Mucosa of stomach (tissue), 1 donor: ENCODE data around the gene UCN2.

Experiments used
- H3K27me3 ChIP-seq: one replicate; pipeline ENCODE4 v1.7.0; 2013; ENCODE audit warnings: mild to moderate bottlenecking, low read length; ENCODE audit not compliant: control insufficient read depth, insufficient read depth
- H3K36me3 ChIP-seq: one replicate; pipeline ENCODE4 v1.7.0; 2013; ENCODE audit warnings: low read length; ENCODE audit not compliant: control insufficient read depth, insufficient read depth
- H3K4me1 ChIP-seq: one replicate; pipeline ENCODE4 v1.7.0; 2013; ENCODE audit warnings: mild to moderate bottlenecking, low read length; ENCODE audit not compliant: control insufficient read depth, insufficient read depth
- H3K4me3 ChIP-seq: one replicate; pipeline ENCODE4 v1.7.0; 2013; ENCODE audit warnings: low read length
- H3K9ac ChIP-seq: one replicate; pipeline ENCODE4 v1.7.0; 2013; ENCODE audit warnings: mild to moderate bottlenecking, low read length, moderate library complexity
- H3K9me3 ChIP-seq: one replicate; pipeline ENCODE4 v1.7.0; 2013; ENCODE audit warnings: mild to moderate bottlenecking, low read length, moderate library complexity; ENCODE audit not compliant: control insufficient read depth
- donor health status: Pancreatic carcinoma.

The UCN2 gene

GRCh38 chr3:48567090-48567489 is 3.5 kb upstream of the UCN2 start:
- no peak overlapping the region for H3K4me3 ChIP-seq
- no peaks in the 10 kb centered on the region for H3K4me1 ChIP-seq
- H3K36me3 ChIP-seq = no peaks in the 10 kb centered on the region
- no peaks in the 10 kb centered on the region for H3K9me3 ChIP-seq
- H3K27me3 ChIP-seq = no peaks in the 10 kb centered on the region
- no peak overlapping the region for H3K9ac ChIP-seq

GRCh38 chr3:48566401-48566760 is 2.8 kb upstream of the UCN2 start:
- H3K4me3 ChIP-seq = no peak overlapping the region
- no peaks in the 10 kb centered on the region for H3K27me3 ChIP-seq
- no peaks in the 10 kb centered on the region for H3K36me3 ChIP-seq
- H3K9me3 ChIP-seq = no peaks in the 10 kb centered on the region
- H3K9ac ChIP-seq = no peak overlapping the region
- peaks cover under 1% of the 10 kb centered on the region for H3K4me1 ChIP-seq

DNA sequence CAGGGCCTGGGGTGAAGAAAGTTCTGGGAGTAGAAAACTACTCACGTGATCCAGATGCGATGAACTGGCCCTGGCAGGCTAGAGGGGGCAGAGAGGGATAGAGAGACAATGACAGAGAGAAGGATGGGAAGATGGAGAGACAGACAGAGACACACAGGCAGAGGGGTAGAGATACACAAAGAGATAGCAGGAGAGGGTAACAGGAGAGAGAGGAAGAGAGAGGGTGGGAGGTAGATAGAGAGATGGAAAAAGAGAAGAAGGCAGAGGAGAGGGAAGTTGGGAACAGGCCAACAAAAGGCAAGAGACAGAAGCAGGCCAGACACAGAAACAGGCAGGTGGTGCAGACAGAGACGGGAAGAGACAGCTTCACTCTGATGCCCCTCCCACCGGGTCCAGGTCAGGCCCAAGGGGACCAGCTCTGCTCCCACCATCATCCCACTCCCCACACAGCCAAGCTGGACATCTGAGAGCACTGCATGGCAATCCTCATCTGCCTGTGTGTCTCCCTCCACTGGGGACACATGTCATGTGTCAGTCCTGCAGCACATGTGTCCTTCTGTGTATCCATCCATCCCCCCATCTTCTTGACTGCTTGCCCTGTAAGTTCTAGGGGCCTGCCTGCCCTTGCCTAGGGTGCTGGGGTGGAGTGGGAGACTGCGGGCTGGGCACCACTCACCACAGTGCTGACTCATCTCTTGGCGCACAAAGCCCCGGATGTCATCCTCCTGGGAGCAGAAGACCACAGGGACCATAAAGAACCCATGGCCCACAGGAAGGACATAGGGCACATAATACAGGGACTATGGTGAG is 2.2 kb upstream of the UCN2 start:
- Histone ChIP-seq H3K4me3 (no peak overlapping the region), H3K36me3 (no peaks in the 10 kb centered on the region), H3K9me3 (no peaks in the 10 kb centered on the region), H3K4me1 (peaks cover 6% of the 10 kb centered on the region), H3K9ac (no peak overlapping the region), H3K27me3 (no peaks in the 10 kb centered on the region)

- no peak overlapping the region for H3K4me3 ChIP-seq
- no peaks in the 10 kb centered on the region for H3K27me3 ChIP-seq
- peaks cover 10% of the 10 kb centered on the region for H3K4me1 ChIP-seq
- no peaks in the 10 kb centered on the region for H3K36me3 ChIP-seq
- H3K9ac ChIP-seq = no peak overlapping the region
- no peaks in the 10 kb centered on the region for H3K9me3 ChIP-seq
These were observed 1.6 kb upstream of the UCN2 start for GRCh38 chr3:48565186-48565585.

DNA sequence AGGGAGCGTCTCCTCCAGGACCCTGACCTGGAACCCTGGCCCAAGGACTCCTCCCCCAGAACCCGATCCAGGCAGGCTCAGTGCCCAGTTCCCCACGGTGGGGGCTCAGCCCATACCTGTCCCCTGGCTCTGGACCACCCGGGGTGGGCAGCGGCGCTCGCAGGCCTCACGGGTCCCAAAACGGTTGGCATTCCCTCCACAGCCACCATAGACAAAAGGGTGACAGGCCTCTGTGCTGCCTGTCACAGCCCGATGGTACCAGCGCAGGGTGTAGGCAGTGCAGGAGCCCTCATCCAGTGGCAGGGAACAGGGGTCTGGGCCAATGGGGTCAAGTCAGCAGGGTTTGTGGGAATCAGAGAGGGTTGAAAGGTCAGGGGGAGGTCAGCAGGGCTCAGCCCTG is 1.1 kb upstream of the UCN2 start:
- H3K4me1 ChIP-seq = peaks cover 11% of the 10 kb centered on the region
- no peaks in the 10 kb centered on the region for H3K36me3 ChIP-seq
- H3K27me3 ChIP-seq = no peaks in the 10 kb centered on the region
- H3K9me3 ChIP-seq = no peaks in the 10 kb centered on the region
- H3K9ac ChIP-seq = no peak overlapping the region
- no peak overlapping the region for H3K4me3 ChIP-seq

GRCh38 chr3:48564022-48564421 is 441 bp upstream of the UCN2 start:
- no peak overlapping the region for H3K9ac ChIP-seq
- H3K36me3 ChIP-seq = no peaks in the 10 kb centered on the region
- H3K4me3 ChIP-seq = no peak overlapping the region
- H3K4me1 ChIP-seq = peaks cover 15% of the 10 kb centered on the region
- H3K9me3 ChIP-seq = no peaks in the 10 kb centered on the region
- H3K27me3 ChIP-seq = no peaks in the 10 kb centered on the region

GRCh38 chr3:48562367-48563095 is 1.1 kb downstream of the UCN2 start:
- Histone ChIP-seq H3K4me3 (no peak overlapping the region), H3K9ac (no peak overlapping the region), H3K4me1 (peaks cover 26% of the 10 kb centered on the region), H3K27me3 (no peaks in the 10 kb centered on the region), H3K9me3 (no peaks in the 10 kb centered on the region), H3K36me3 (no peaks in the 10 kb centered on the region)

GRCh38 chr3:48561045-48561736 is 2.4 kb downstream of the UCN2 start:
- Histone ChIP-seq H3K9me3 (no peaks in the 10 kb centered on the region), H3K4me3 (no peak overlapping the region), H3K4me1 (peaks cover 33% of the 10 kb centered on the region), H3K9ac (peak overlapping the region; percentile 39), H3K36me3 (no peaks in the 10 kb centered on the region), H3K27me3 (no peaks in the 10 kb centered on the region)

DNA sequence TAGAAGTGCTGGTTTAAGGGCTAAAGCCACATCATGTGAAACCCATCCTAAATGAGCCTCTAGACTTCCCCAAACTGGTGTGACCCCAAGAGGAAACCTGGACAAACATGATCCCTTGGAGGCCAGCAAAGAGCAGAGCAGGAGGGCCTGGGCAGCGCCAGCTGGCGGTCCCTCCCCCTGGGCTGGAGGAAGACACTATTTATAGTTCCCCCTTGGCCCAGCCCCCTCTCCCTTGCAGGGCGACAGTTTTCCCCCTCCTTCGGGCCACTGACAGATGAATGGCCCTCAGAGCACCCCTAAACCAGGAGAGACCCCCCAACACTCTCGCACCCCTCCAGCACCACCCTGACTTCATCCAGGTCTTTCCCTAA is 2.9 kb downstream of the UCN2 start:
- H3K9ac ChIP-seq = peak overlapping the region; percentile 39
- H3K4me1 ChIP-seq = peaks cover 37% of the 10 kb centered on the region
- no peaks in the 10 kb centered on the region for H3K27me3 ChIP-seq
- no peaks in the 10 kb centered on the region for H3K36me3 ChIP-seq
- H3K9me3 ChIP-seq = no peaks in the 10 kb centered on the region
- no peak overlapping the region for H3K4me3 ChIP-seq

GRCh38 chr3:48558493-48559134 is 5.0 kb downstream of the UCN2 start:
- H3K9me3 ChIP-seq = no peaks in the 10 kb centered on the region
- H3K36me3 ChIP-seq = no peaks in the 10 kb centered on the region
- no peak overlapping the region for H3K4me3 ChIP-seq
- H3K9ac ChIP-seq = no peak overlapping the region
- peaks cover 37% of the 10 kb centered on the region for H3K4me1 ChIP-seq
- no peaks in the 10 kb centered on the region for H3K27me3 ChIP-seq

DNA sequence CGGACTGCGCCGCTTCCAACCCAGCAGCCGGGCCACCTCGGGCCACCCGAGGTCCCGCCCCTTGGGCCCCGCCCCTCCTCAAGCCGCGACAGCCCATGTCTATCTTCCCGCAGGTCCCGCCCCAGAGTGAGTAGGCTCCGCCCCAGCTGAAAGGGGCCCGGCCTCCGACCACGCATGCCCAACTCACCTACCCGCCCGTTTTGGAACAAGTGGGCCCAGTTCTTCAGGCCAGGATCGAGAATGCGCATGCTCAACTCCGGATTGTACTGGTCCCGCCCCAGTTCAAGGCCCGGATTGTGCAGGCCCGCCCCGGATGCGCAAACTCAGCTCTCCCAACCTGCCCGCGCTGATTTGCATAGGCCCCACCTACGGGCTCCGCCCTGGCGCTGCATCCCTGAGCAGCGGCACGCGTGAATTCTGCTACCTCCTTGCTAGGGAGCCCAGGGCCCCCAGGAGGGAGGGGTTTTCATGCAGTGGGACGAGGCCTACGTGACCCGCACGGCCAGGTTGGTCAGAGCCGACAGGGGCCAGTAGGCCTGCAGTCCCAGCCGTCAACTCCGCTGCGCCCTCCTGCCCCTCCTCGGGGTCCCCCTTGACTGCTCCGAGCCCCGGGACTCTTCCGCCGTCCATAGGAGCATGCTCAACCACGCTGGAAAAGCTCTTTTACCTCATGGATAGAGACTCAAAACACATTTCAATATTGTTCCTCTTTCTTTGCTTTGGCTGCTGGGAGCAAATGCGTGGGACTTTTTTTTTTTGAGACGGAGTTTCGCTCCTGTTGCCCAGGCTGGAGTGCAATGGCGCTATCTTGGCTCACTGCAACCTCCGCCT is 6.6 kb downstream of the UCN2 start, which contains the start of gene PFKFB4:
TSS of gene PFKFB4 (minus strand) at position 8 of the 831 bp plus-strand sequence. CDS start 26 bp downstream, outside the sequence.
- peaks cover 40% of the 10 kb centered on the region for H3K4me1 ChIP-seq
- no peaks in the 10 kb centered on the region for H3K27me3 ChIP-seq
- H3K9me3 ChIP-seq = no peaks in the 10 kb centered on the region
- H3K4me3 ChIP-seq = peak within 1 kb of the TSS; percentile 25
- H3K9ac ChIP-seq = peak within 1 kb of the TSS; percentile 57
- H3K36me3 ChIP-seq = no peaks in the 10 kb centered on the region
